RWPE2 (cell line): ENCODE data around the gene SRRM2.

ENCODE experiments used
- ATAC-seq: fragments of 200-7000 bp; cut with Tn5 transposase; 3 replicates; pipeline ENCODE4 v1.9.1; 2021; ENCODE audit warnings: low read depth
- DNase-seq: peaks from one replicate; pipeline ENCODE4 v3.0.0-alpha.2; 2020; ENCODE audit warnings: low spot score
- H3K27ac ChIP-seq: fragments of 450-650 bp; 2 replicates; pipeline ENCODE4 v1.5.1; 2017; ENCODE audit warnings: mild to moderate bottlenecking; ENCODE audit not compliant: poor library complexity, severe bottlenecking
- H3K27me3 ChIP-seq: fragments of 250-450 bp; sonication (Bioruptor Pico); 2 replicates; pipeline ENCODE4 v1.5.1; 2021; ENCODE audit warnings: mild to moderate bottlenecking, moderate library complexity; ENCODE audit not compliant: insufficient read depth, poor library complexity, severe bottlenecking
- H3K36me3 ChIP-seq: fragments of 250-450 bp; sonication (Bioruptor Pico); 2 replicates; pipeline ENCODE4 v1.5.1; 2020; ENCODE audit warnings: low read depth, mild to moderate bottlenecking, moderate library complexity
- H3K4me1 ChIP-seq: fragments of 250-450 bp; sonication (Bioruptor Pico); 2 replicates; pipeline ENCODE4 v1.5.1; 2021; ENCODE audit warnings: mild to moderate bottlenecking, moderate library complexity; ENCODE audit not compliant: insufficient read depth, poor library complexity, severe bottlenecking
- H3K4me3 ChIP-seq: fragments of 250-450 bp; sonication (Bioruptor Pico); 2 replicates; pipeline ENCODE4 v1.5.1; 2021; ENCODE audit warnings: mild to moderate bottlenecking, moderate library complexity; ENCODE audit not compliant: severe bottlenecking
- H3K9me3 ChIP-seq: fragments of 250-450 bp; sonication (Bioruptor Pico); 2 replicates; pipeline ENCODE4 v1.5.1; 2021; ENCODE audit warnings: mild to moderate bottlenecking, moderate library complexity; ENCODE audit not compliant: severe bottlenecking
- TF ChIP-seq, protein P1 (sequence below): fragments of 450-650 bp; IDR thresholded peaks from one replicate; pipeline ENCODE4 v1.5.1; 2017; ENCODE audit warnings: mild to moderate bottlenecking, moderate library complexity; ENCODE audit not compliant: poor library complexity, severe bottlenecking

SRRM2 gene

DNA sequence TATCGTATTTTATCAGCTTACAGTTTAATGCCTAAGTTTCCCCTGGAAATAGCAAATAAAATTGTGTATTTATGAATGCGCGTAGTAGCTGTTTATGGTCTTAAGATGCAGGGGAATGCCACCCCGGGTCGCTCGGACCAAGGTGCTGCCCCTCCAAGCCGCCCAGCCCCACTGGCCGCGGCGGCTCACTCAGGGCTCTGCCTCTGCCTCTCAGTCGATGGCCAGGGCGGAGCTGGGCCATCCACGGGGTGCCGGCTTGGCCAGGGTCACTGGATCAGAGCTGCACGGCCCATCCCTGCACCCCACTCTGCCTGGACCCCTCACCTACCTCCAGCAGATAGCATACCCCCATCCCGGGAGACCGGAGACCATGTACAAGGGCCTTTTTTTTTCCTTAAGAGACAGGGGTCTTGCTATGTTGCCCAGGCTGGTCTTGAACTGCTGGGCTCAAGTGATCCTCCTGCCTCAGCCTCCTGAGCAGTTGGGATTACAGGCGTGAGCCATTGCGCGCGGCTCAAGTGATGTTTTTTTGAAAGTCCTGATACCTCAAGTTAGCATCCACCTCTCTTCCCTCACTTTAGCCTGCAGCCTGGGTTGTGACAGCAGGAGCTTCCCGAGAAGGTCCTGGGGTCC is 43.4 kb upstream of the SRRM2 start:
- DNase-seq, result no peak
- Histone ChIP-seq H3K27ac (no peak overlapping the region), H3K27me3 (no peaks in the 10 kb centered on the region), H3K4me1 (no peaks in the 10 kb centered on the region), H3K9me3 (no peaks in the 10 kb centered on the region), H3K36me3 (peaks cover 13% of the 10 kb centered on the region), H3K4me3 (no peak overlapping the region)
- TF ChIP-seq, protein P1, sequence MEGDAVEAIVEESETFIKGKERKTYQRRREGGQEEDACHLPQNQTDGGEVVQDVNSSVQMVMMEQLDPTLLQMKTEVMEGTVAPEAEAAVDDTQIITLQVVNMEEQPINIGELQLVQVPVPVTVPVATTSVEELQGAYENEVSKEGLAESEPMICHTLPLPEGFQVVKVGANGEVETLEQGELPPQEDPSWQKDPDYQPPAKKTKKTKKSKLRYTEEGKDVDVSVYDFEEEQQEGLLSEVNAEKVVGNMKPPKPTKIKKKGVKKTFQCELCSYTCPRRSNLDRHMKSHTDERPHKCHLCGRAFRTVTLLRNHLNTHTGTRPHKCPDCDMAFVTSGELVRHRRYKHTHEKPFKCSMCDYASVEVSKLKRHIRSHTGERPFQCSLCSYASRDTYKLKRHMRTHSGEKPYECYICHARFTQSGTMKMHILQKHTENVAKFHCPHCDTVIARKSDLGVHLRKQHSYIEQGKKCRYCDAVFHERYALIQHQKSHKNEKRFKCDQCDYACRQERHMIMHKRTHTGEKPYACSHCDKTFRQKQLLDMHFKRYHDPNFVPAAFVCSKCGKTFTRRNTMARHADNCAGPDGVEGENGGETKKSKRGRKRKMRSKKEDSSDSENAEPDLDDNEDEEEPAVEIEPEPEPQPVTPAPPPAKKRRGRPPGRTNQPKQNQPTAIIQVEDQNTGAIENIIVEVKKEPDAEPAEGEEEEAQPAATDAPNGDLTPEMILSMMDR, result no peak
- ATAC-seq, result no peak

DNA sequence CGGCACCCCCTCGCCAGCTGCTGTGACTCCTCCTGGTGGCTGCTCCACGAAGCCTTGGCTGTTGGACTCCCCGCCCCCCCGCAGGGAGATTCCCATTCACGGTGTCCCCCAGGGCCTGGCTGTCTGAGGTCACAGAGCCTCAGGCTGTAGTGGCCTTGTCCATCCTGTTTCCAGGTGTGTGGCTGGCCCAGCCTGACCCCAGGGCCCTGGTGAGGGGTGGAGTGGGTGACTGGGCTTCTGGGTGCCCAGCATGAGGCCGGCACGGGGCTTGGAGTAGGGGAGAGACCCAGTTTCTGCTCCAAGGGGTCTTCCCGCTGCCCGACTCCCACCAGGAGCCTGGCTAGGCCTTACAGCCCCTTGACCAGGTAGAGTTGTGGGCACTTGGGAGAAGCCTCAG is 42.9 kb upstream of the SRRM2 start:
- Histone ChIP-seq H3K27me3 (no peaks in the 10 kb centered on the region), H3K4me3 (no peak overlapping the region), H3K36me3 (peaks cover 13% of the 10 kb centered on the region), H3K4me1 (no peaks in the 10 kb centered on the region), H3K27ac (no peak overlapping the region), H3K9me3 (no peaks in the 10 kb centered on the region)
- TF ChIP-seq, protein P1, result no peak
- no peak for ATAC-seq
- peak; percentile 64 for DNase-seq

DNA sequence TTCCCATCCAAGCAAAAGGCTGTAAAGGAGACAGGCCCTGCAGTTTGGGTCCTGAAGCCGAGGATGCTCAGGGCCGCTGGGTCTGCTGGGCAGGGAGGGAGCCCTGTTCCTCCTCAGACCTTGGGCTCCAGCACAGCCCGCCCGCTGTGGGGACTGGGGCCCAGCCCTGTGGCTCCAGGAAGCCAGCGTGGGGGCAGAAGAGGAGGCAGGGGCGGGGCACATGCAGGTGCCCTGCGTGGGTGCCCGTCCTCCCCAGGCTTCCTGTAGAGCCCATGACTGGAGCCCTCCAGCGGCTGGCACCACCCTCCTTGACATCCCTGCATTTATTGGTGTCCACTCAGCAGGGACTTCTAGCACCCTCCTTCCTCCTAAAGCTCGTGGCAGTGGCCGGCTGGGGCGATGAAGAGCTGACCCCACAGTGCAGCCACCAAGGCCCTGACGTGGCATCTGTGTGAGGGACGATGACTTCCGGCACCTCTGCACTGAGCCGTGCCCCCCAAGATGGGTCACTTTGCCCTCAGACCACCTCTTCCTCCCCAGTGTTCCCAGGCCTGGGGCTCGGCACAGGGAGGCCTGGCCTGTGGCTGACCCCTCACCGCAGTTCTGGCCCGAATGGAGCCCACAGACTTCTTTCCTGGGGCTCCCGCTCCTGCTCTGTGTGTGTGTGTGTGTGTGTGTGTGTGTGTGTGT is 42.3 kb upstream of the SRRM2 start:
- H3K27ac ChIP-seq, result no peak overlapping the region
- DNase-seq (peak; percentile 64), ATAC-seq (no peak)
- H3K9me3 ChIP-seq, result no peaks in the 10 kb centered on the region
- TF ChIP-seq, protein P1, result no peak
- H3K4me1 ChIP-seq, result no peaks in the 10 kb centered on the region
- H3K36me3 ChIP-seq, result peaks cover 13% of the 10 kb centered on the region
- H3K27me3 ChIP-seq, result no peaks in the 10 kb centered on the region
- no peak overlapping the region for H3K4me3 ChIP-seq

DNA sequence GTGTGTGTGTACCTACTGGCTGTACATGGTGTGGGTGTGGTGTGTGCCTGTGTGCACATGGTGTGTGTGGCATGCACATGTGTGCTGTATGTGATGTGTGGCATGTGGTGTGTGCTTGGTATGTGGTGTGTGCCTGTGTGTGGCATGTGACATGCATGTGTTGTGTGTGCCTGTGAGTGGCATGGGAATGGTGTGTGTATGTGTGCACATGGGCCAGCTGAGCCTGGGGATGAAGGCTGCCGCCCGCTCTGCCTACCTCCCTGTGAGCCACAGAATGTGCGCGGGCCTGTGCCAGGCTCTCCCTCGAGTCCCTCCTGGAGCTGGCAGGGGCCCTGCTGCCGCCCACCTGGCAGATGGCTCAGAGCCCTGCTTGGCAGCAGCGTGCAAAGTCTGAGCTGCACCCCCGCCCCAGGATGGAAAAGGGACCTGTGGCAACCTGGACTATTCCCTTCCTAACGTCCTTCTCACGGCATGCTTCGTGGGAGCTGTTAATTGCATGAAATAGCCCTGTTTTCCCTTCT is 41.7 kb upstream of the SRRM2 start:
- Histone ChIP-seq H3K27me3 (no peaks in the 10 kb centered on the region), H3K4me3 (no peak overlapping the region), H3K9me3 (no peaks in the 10 kb centered on the region), H3K27ac (no peak overlapping the region), H3K4me1 (no peaks in the 10 kb centered on the region), H3K36me3 (peaks cover 13% of the 10 kb centered on the region)
- TF ChIP-seq, protein P1, result no peak
- DNase-seq (no peak), ATAC-seq (peak; percentile 4; the same call in 1 of the 3 replicates)
